Testis (tissue), 2 donors: ENCODE results near the gene PIP5K1C.

Source experiments
- POLR2A ChIP-seq: fragments of 450-650 bp; IDR thresholded peaks from one replicate; pipeline ENCODE4 v1.6.1; 2017; ENCODE audit warnings: antibody characterized with exemption, mild to moderate bottlenecking, moderate library complexity
- TF ChIP-seq, protein P1 (sequence below), 3 experiments: fragments of 450-650 bp in 2 of 3; fragments of 200-600 bp in 1 of 3; sonication (generic) in 1 of 3; IDR thresholded peaks; one replicate each; pipeline ENCODE4 v1.5.1; 2016 to 2019; ENCODE audit warnings: antibody characterized with exemption in 3 of 3, mild to moderate bottlenecking in 2 of 3, moderate library complexity in 1 of 3

DNA sequence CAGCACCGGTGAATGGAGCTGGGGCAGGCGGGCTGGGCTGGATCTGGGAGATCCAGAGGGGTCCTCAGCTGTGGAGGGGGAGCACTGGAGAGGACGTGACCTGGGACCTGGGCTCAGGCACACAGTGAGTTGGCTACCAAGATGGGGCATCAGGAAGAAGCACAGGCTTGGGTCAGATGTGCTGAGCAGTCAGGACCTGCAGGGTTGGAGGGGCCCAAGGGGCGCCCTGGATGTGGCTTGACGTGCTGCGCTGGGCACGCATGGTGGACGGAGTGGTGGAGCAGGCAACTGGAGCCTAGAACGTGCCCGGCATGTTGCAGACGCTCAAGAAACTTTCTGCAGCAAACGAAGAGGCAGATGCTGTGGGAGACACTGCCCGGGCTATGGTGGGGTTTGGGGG lies 20.7 kb downstream of the PIP5K1C start:
- TF ChIP-seq POLR2A, result no peak
- TF ChIP-seq, protein P1, sequence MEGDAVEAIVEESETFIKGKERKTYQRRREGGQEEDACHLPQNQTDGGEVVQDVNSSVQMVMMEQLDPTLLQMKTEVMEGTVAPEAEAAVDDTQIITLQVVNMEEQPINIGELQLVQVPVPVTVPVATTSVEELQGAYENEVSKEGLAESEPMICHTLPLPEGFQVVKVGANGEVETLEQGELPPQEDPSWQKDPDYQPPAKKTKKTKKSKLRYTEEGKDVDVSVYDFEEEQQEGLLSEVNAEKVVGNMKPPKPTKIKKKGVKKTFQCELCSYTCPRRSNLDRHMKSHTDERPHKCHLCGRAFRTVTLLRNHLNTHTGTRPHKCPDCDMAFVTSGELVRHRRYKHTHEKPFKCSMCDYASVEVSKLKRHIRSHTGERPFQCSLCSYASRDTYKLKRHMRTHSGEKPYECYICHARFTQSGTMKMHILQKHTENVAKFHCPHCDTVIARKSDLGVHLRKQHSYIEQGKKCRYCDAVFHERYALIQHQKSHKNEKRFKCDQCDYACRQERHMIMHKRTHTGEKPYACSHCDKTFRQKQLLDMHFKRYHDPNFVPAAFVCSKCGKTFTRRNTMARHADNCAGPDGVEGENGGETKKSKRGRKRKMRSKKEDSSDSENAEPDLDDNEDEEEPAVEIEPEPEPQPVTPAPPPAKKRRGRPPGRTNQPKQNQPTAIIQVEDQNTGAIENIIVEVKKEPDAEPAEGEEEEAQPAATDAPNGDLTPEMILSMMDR (IDR thresholded peaks at IDR 0.05), result no peak
